Measurements from ENCODE around the gene CCDC110. TPM values are rescaled to one million over a fixed set of nuclear protein-coding genes. Genes with fewer than 3 reads are reported as not detected.

CCDC110 gene
- total RNA-seq, 1 experiment from 2014 or later = 2.7 TPM

DNA sequence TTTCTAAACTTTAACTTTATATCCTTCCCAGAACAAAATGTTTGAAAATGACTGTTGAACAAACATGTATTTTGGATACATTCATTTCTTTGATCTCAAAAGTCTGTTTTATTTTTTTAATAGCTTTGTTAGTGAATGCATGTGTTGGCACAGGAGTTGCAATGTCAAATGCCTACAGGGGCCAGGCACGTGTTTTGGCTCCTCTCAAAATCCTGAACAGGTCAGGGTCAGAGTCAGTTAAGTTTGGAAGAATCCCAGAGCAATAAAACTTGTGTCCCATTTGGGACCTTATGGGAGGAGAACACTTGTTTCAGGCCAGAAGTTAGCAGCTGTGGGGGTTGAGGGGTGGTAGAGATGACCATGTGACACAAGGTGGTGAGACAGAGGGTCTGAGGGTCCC lies 29.0 kb upstream of the CCDC110 start:
- DNase-seq (ENCODE audit: low read depth, low spot score) (no peak), ATAC-seq (no peak)
- ChIA-PET RAD21 (ENCODE audit: low non-redundant PET in 1 of 2, low total read pairs in 2 of 2, uncharacterized antibody in 2 of 2, unreplicated experiment in 2 of 2) (no interaction called here), POLR2A (no interaction called here), CTCF (no interaction called here)
- Histone ChIP-seq H3K9me2 (ENCODE audit: insufficient read depth) (no peaks in the 10 kb centered on the region), H2AFZ (ENCODE audit: low read depth, low read length, poor library complexity, severe bottlenecking) (no peak overlapping the region), H4K20me1 (ENCODE audit: insufficient read depth) (no peaks in the 10 kb centered on the region), H3K9ac (ENCODE audit: low read length) (no peak overlapping the region), H3K27ac (ENCODE audit: low read depth, low read length) (no peak overlapping the region), H3K27me3 (ENCODE audit: insufficient read depth, low read length) (no peaks in the 10 kb centered on the region), H3K4me3 (replicated peaks in 1 of 2; ENCODE audit: low read depth in 1 of 2, low read length in 2 of 2) (no peak overlapping the region), H3K9me3 (ENCODE audit: control insufficient read depth in 1 of 2, insufficient read depth in 1 of 2, low read depth in 1 of 2, low read length in 2 of 2) (no peaks in the 10 kb centered on the region), H3K79me2 (ENCODE audit: insufficient read depth, low read length) (no peaks in the 10 kb centered on the region), H3K36me3 (ENCODE audit: control insufficient read depth in 1 of 2, insufficient read depth in 2 of 2, low read length in 2 of 2) (no peaks in the 10 kb centered on the region), H3K4me1 (ENCODE audit: control insufficient read depth in 1 of 2, insufficient read depth in 2 of 2, low read length in 2 of 2) (peaks cover 3 to 15% of the 10 kb centered on the region in 2 experiments; a peak in 3 of 4 replicates), H3K4me2 (ENCODE audit: low read length) (no peak overlapping the region)
- no TSS peak for BruUV-seq (replicated peaks)
- intact Hi-C loops (cut with micrococcal nuclease) = no loop called here
- TF ChIP-seq JUND (IDR thresholded peaks at IDR 0.05) (no peak), EZH2phosphoT487 (IDR thresholded peaks at IDR 0.05; ENCODE audit: borderline replicate concordance) (no peak), SP1 (IDR thresholded peaks at IDR 0.05; ENCODE audit: low read depth) (no peak), POLR2A (IDR thresholded peaks at IDR 0.05; ENCODE audit: borderline replicate concordance, extremely low read depth, insufficient read depth, insufficient read length) (no peak), CEBPB (IDR thresholded peaks at IDR 0.05; ENCODE audit: low read depth) (no peak), ELF1 (IDR thresholded peaks at IDR 0.05; ENCODE audit: borderline replicate concordance, low read depth) (no peak), EGR1 (IDR thresholded peaks at IDR 0.05; ENCODE audit: low read depth) (no peak), TCF7L2 (IDR thresholded peaks at IDR 0.05; ENCODE audit: borderline replicate concordance, extremely low read depth, insufficient read depth, insufficient read length) (no peak), SRF (IDR thresholded peaks at IDR 0.05; ENCODE audit: low read depth) (no peak)
- TF ChIP-seq, protein P1, sequence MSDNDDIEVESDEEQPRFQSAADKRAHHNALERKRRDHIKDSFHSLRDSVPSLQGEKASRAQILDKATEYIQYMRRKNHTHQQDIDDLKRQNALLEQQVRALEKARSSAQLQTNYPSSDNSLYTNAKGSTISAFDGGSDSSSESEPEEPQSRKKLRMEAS (IDR thresholded peaks at IDR 0.05) = no peak

DNA sequence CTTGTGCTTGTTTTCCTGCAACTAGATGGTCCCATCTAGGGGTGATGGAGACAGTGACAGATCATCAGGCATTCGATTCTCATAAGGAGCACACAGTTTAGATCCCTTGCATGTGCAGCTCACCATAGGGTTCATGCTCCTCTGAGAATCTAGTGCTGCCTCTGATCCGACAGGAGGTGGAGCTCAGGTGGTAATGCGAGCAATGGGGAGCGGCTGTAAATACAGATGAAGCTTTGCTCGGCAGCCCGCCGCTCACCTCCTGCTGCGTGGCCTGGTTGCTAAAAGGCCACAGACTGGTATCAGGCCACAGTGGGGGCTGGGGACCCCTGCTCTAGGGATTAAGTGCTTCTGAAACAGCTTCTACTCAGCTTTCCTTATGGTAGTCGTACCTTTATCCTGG lies 28.5 kb upstream of the CCDC110 start:
- TF ChIP-seq SP1 (IDR thresholded peaks at IDR 0.05; ENCODE audit: low read depth) (no peak), REST (IDR thresholded peaks at IDR 0.05; ENCODE audit: low read depth) (no peak), EGR1 (IDR thresholded peaks at IDR 0.05; ENCODE audit: low read depth) (no peak)
- BruUV-seq (replicated peaks) = no TSS peak

More for the DNA sequence above, 28.5 kb upstream of the CCDC110 start:
- Histone ChIP-seq H2AFZ (ENCODE audit: low read depth, low read length, poor library complexity, severe bottlenecking) (no peak overlapping the region), H4K20me1 (ENCODE audit: insufficient read depth) (no peaks in the 10 kb centered on the region), H3K4me2 (ENCODE audit: low read length) (no peak overlapping the region), H3K4me1 (ENCODE audit: control insufficient read depth in 1 of 2, insufficient read depth in 2 of 2, low read length in 2 of 2) (peaks cover 3 to 13% of the 10 kb centered on the region in 2 experiments; a peak in 3 of 4 replicates), H3K9me2 (ENCODE audit: insufficient read depth) (no peaks in the 10 kb centered on the region), H3K79me2 (ENCODE audit: insufficient read depth, low read length) (no peaks in the 10 kb centered on the region), H3K9ac (ENCODE audit: low read length) (no peak overlapping the region), H3K36me3 (ENCODE audit: control insufficient read depth in 1 of 2, insufficient read depth in 2 of 2, low read length in 2 of 2) (no peaks in the 10 kb centered on the region), H3K4me3 (replicated peaks in 1 of 2; ENCODE audit: low read depth in 1 of 2, low read length in 2 of 2) (no peak overlapping the region), H3K27ac (ENCODE audit: low read depth, low read length) (no peak overlapping the region), H3K9me3 (ENCODE audit: control insufficient read depth in 1 of 2, insufficient read depth in 1 of 2, low read depth in 1 of 2, low read length in 2 of 2) (no peaks in the 10 kb centered on the region), H3K27me3 (ENCODE audit: insufficient read depth, low read length) (no peaks in the 10 kb centered on the region)
- POLR2A ChIA-PET = no interaction called here
- DNase-seq (ENCODE audit: low read depth, low spot score) (no peak), ATAC-seq (no peak)
- intact Hi-C loops (cut with micrococcal nuclease) = no loop called here
- CTCF ChIA-PET = no interaction called here
- RAD21 ChIA-PET (ENCODE audit: low non-redundant PET in 1 of 2, low total read pairs in 2 of 2, uncharacterized antibody in 2 of 2, unreplicated experiment in 2 of 2) = no interaction called here

All from HCT116 (cell line).